Osteoblast (primary cell): Measurements from ENCODE around the gene ZMYM2. TPM values are rescaled to one million over a fixed set of nuclear protein-coding genes. Genes with fewer than 3 reads are reported as not detected.

Experiments
- DNase-seq: peaks from one replicate; pipeline ENCODE4 v3.0.0; 2011; ENCODE audit warnings: low spot score, mixed read lengths; ENCODE audit not compliant: insufficient read length; ENCODE audit errors: missing footprints
- H2AFZ ChIP-seq: 2 replicates; pipeline ENCODE4 v1.6.0; 2011; ENCODE audit warnings: mild to moderate bottlenecking, low read length
- H3K27ac ChIP-seq: 2 replicates; pipeline ENCODE4 v1.5.1; 2011; ENCODE audit warnings: mild to moderate bottlenecking, low read depth, low read length, moderate library complexity
- H3K27me3 ChIP-seq: 2 replicates; pipeline ENCODE4 v1.6.0; 2012; ENCODE audit warnings: mild to moderate bottlenecking, control low read depth, inconsistent platforms, low read length, moderate library complexity; ENCODE audit not compliant: insufficient read depth
- H3K36me3 ChIP-seq: 2 replicates; pipeline ENCODE4 v1.5.1; 2011; ENCODE audit warnings: mild to moderate bottlenecking, low read length, control low read depth, moderate library complexity; ENCODE audit not compliant: insufficient read depth
- H3K4me1 ChIP-seq: 2 replicates; pipeline ENCODE4 v1.5.1; 2011; ENCODE audit warnings: mild to moderate bottlenecking, low read length, control low read depth, moderate library complexity; ENCODE audit not compliant: insufficient read depth
- H3K4me2 ChIP-seq: 2 replicates; pipeline ENCODE4 v1.6.0; 2011; ENCODE audit warnings: mild to moderate bottlenecking, low read length; ENCODE audit not compliant: insufficient read depth
- H3K4me3 ChIP-seq: fragments of 200-600 bp; sonication (generic); 3 replicates; pipeline ENCODE4 v1.5.1; 2012; ENCODE audit warnings: mild to moderate bottlenecking, low read length, inconsistent platforms; ENCODE audit not compliant: insufficient read depth
- H3K79me2 ChIP-seq: 2 replicates; pipeline ENCODE4 v1.6.0; 2012; ENCODE audit warnings: mild to moderate bottlenecking, low read length, control low read depth, inconsistent platforms; ENCODE audit not compliant: insufficient read depth
- H3K9me3 ChIP-seq: 2 replicates; pipeline ENCODE4 v1.5.1; 2011; ENCODE audit warnings: low read depth, low read length, control low read depth
- H4K20me1 ChIP-seq: 2 replicates; pipeline ENCODE4 v1.6.0; 2012; ENCODE audit warnings: mild to moderate bottlenecking, low read length, control low read depth; ENCODE audit not compliant: insufficient read depth
- CTCF ChIP-seq: IDR thresholded peaks from 2 replicates; pipeline ENCODE4 v1.5.1; 2011; ENCODE audit warnings: mild to moderate bottlenecking, low read depth, low read length, moderate library complexity; ENCODE audit errors: extremely low read depth
- total RNA-seq: library from RNA; depleted of rRNA; stranded (reverse); fragments of >200 nt; gene quantifications from 2 replicates; pipeline ENCODE4 v1.2.3, GENCODE V29; 2012

ZMYM2 gene
- total RNA-seq, 1 donor = 65.5 TPM

- H3K79me2 ChIP-seq = no peaks in the 10 kb centered on the region
- H3K9me3 ChIP-seq = no peaks in the 10 kb centered on the region
- DNase-seq = no peak
- no peak overlapping the region for H3K27ac ChIP-seq
- H3K4me3 ChIP-seq = no peak overlapping the region
- H3K4me1 ChIP-seq = no peaks in the 10 kb centered on the region
- no peaks in the 10 kb centered on the region for H4K20me1 ChIP-seq
- H2AFZ ChIP-seq = no peak overlapping the region
- no peaks in the 10 kb centered on the region for H3K27me3 ChIP-seq
- no peak for TF ChIP-seq CTCF
- no peak overlapping the region for H3K4me2 ChIP-seq
- H3K36me3 ChIP-seq = peaks cover 35% of the 10 kb centered on the region
Measured at GRCh38 chr13:20054586-20054985, 96.1 kb downstream of the ZMYM2 start.

GRCh38 chr13:20057214-20057613, 98.7 kb downstream of the ZMYM2 start:
- DNase-seq = no peak
- H4K20me1 ChIP-seq = no peaks in the 10 kb centered on the region
- no peak overlapping the region for H3K27ac ChIP-seq
- no peaks in the 10 kb centered on the region for H3K27me3 ChIP-seq
- no peak for TF ChIP-seq CTCF
- H3K79me2 ChIP-seq = no peaks in the 10 kb centered on the region
- H3K36me3 ChIP-seq = peaks cover 48% of the 10 kb centered on the region
- H3K4me1 ChIP-seq = no peaks in the 10 kb centered on the region
- H3K4me3 ChIP-seq = no peak overlapping the region
- no peaks in the 10 kb centered on the region for H3K9me3 ChIP-seq
- no peak overlapping the region for H3K4me2 ChIP-seq
- H2AFZ ChIP-seq = no peak overlapping the region

DNA sequence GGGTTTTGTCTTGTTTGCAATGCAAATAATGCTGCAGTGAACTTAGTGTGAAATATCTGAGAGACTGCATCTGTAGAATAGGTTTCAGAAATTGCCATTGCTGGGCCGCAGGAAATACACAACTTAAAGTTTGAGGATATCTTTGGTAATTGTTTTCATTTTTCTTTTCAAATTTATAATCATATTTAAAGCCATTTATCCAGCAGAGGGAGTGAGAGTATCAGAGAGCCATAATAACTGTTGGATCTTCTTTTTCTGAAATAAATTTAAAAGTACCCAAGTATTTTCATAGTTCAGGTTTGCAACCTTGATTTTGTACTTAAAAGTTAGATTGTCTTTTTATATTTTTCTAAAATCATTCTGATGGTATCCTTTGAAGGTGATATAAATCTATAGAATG, 99.4 kb downstream of the ZMYM2 start:
- no peak overlapping the region for H3K27ac ChIP-seq
- no peak overlapping the region for H3K4me2 ChIP-seq
- peaks cover 55% of the 10 kb centered on the region for H3K36me3 ChIP-seq
- peak; percentile 19 for TF ChIP-seq CTCF
- H3K4me3 ChIP-seq = no peak overlapping the region
- no peaks in the 10 kb centered on the region for H3K79me2 ChIP-seq
- H3K4me1 ChIP-seq = no peaks in the 10 kb centered on the region
- DNase-seq = no peak
- H4K20me1 ChIP-seq = no peaks in the 10 kb centered on the region
- H3K9me3 ChIP-seq = no peaks in the 10 kb centered on the region
- H3K27me3 ChIP-seq = no peaks in the 10 kb centered on the region
- H2AFZ ChIP-seq = no peak overlapping the region

DNA sequence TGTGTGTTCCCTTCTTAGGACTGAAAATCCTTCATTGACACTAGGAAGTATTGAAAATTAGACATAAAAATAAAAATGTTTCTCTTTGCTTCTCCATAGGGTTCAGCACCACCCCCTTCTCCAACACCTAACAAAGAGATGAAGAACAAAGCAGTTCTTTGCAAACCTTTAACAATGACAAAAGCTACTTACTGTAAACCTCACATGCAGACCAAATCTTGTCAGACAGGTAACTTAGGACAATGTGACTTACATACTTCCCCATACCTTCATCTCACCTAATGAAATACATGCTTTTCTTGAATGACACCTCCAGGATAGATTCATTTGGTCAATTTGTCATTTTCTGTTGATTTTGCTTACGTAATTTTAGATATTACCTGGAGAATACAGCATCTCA, 99.9 kb downstream of the ZMYM2 start:
- H3K9me3 ChIP-seq = no peaks in the 10 kb centered on the region
- H3K79me2 ChIP-seq = no peaks in the 10 kb centered on the region
- no peak overlapping the region for H3K4me3 ChIP-seq
- H3K4me2 ChIP-seq = no peak overlapping the region
- no peak overlapping the region for H2AFZ ChIP-seq
- no peaks in the 10 kb centered on the region for H3K27me3 ChIP-seq
- no peak for DNase-seq
- no peak for TF ChIP-seq CTCF
- no peaks in the 10 kb centered on the region for H3K4me1 ChIP-seq
- peaks cover 56% of the 10 kb centered on the region for H3K36me3 ChIP-seq
- H3K27ac ChIP-seq = no peak overlapping the region
- no peaks in the 10 kb centered on the region for H4K20me1 ChIP-seq
